Pons (tissue), 1 donor: Measurements from ENCODE around the gene PAQR4.

Experiments
- DNase-seq: peaks from one replicate; pipeline ENCODE4 v3.0.0-alpha.2; 2016; ENCODE audit warnings: low spot score

The PAQR4 gene

DNA sequence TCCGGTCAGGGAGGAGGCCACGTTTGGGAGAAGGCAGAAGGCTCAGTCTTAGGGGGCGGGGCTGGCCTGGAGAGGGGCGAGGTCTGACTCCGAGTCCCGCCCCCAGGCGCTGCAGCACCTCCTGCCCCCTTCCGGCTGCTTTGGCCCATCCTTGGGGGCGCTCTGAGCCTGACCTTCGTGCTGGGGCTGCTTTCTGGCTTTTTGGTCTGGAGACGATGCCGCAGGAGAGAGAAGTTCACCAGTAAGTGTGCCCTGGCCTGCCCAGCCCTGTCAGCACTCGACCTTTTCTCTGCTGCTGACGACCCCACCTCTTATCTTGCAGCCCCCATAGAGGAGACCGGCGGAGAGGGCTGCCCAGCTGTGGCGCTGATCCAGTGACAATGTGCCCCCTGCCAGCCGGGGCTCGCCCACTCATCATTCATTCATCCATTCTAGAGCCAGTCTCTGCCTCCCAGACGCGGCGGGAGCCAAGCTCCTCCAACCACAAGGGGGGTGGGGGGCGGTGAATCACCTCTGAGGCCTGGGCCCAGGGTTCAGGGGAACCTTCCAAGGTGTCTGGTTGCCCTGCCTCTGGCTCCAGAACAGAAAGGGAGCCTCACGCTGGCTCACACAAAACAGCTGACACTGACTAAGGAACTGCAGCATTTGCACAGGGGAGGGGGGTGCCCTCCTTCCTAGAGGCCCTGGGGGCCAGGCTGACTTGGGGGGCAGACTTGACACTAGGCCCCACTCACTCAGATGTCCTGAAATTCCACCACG is 52.5 kb downstream of the PAQR4 start:
- peak; percentile 31 for DNase-seq

DNA sequence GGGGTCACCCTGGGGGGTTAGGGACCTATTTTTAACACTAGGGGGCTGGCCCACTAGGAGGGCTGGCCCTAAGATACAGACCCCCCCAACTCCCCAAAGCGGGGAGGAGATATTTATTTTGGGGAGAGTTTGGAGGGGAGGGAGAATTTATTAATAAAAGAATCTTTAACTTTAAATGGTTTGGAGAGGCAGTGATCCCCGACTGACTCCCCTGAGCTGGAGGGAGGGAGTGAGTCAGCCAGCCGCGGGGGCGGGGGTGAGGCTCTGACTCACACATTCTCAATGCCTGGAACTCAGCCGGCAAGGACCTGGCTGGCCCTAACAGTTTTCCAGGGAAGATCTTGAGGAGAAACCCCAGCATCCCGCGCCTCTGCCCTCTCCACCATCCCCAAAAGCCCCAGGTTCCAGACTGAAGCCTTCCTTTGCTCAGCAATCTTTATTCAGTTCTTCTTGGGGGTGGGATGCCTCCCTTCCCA is 53.1 kb downstream of the PAQR4 start:
- peak; percentile 64 for DNase-seq

DNA sequence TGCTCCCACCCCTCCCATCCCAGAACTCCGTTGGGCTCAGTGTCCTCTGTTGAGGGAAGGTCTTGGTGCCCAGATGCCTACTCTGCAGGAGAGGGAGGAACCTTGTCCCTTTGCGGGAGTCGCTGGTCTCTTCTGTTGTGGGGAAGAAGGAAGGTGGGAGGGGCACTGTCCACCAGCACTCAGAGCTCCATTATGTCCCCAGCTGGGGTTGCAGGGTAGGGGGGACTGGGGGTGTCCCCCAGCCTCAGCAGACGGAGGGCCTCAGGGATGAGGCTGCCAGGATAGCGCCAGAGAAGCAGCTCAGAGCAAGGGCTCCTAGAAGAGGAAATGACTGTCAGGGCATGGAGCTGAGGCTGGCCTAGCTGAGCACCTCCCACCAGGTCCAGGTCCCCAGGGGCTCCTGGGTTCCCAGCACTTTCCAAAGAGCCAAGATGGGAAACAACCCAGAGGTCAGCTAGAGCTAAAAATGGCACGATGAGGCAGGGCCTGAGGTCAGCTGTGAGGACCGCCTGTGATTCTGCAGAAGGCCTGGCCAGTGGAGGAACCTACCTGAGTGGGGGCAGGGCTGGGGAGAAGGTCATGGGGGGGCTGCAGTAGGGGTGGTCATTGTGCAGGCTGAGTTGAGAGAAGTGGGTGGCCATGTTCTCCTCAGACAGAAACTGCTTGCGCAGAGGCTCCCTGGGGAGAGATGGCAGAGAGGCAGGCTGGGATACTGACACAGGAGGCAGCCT is 53.7 kb downstream of the PAQR4 start:
- DNase-seq: no peak
